Loucy (cell line): ENCODE measurements around the gene LRRC41.

Experiments
- CTCF ChIP-seq: fragments of 200-600 bp; sonication (generic); conservative IDR thresholded peaks from 2 replicates; pipeline ENCODE4 v1.5.1; 2014; ENCODE audit warnings: mild to moderate bottlenecking, antibody characterized with exemption, low read length
- EZH2phosphoT487 ChIP-seq: fragments of 200-600 bp; IDR thresholded peaks from 2 replicates; pipeline ENCODE4 v1.6.1; 2018; ENCODE audit warnings: antibody characterized with exemption, mild to moderate bottlenecking, moderate library complexity, borderline replicate concordance

GRCh38 chr1:46340404-46341221, 37.2 kb upstream of the LRRC41 start, which contains the start of gene NSUN4:
- TF ChIP-seq CTCF (peak; percentile 73), EZH2phosphoT487 (no peak)
